HG02759 (cell line): Measurements from ENCODE around the gene KRTAP4-16.
"Not testable (repeated sequence)": the region's sequence is repeated elsewhere in the genome, so short reads cannot be mapped to it uniquely, and the experiment has no call there.

Experiments used
- ATAC-seq: cut with Tn5 transposase; IDR thresholded peaks from one replicate; pipeline ENCODE4 v1.9.1; 2021; ENCODE audit warnings: mild to moderate bottlenecking, moderate library complexity; ENCODE audit not compliant: unreplicated experiment

KRTAP4-16 gene

DNA sequence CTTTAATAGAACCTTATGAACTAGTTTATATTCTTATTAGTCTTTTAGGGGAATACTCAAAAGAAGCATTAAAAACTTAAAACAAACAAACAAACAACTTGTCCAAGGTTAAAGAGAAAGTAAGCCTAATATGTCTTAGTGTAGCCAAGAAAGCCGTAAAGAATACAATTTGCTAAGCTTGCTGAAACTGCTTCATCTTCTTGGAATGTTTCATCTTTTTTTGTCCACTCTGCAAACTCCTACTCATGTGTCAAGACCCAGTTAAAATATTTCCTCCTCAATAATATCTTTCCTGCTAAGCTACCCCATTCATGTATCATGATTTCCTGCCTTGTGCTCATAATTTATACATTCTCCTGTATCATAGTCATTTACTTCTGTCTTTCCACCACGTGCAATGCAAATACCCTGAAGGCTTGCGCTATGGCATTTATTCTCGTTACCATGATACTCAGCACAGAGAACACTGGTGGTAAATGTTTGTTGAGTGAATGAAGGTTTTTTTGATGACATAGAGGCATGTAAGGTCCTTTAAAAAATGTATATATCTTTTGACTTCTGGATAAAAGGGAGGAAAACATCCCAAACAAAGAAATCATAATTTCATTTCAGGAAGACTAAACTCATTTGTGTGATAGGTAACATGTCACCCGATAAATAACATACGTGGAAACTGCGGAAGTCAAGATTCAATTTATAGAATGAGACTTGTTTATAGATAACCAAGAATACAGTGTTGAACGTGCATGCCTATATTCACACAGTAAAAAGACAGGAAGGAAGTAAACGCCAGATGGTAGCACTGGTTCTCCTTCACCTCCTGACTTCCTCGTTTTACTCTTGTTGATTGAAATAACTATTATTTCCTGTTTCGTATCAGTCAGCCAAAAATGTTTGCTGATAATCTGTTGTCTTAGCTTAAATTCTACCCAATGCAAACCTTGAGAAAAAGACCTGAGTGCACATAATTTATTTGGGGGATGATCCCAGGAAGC, 18.0 kb upstream of the KRTAP4-16 start:
- not testable (repeated sequence) for ATAC-seq

DNA sequence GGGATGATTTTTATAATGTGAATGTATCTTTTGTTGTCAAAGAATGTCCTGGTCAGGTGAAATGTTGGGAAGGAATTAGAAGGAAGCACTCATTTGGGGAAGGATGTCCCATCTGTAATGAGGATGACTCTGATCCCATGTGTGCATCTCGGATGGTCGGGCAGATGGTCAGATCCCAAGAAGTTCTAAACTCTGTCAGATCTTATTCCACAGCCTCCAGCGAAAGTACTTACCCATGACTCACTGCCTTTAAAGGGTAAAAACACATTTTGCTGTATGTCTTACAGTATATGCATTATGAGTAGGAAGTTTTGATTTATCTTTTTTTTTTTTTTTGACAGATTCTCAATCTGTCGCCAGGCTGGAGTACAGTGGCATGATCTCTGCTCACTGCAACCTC, 16.7 kb upstream of the KRTAP4-16 start:
- ATAC-seq = no peak

DNA sequence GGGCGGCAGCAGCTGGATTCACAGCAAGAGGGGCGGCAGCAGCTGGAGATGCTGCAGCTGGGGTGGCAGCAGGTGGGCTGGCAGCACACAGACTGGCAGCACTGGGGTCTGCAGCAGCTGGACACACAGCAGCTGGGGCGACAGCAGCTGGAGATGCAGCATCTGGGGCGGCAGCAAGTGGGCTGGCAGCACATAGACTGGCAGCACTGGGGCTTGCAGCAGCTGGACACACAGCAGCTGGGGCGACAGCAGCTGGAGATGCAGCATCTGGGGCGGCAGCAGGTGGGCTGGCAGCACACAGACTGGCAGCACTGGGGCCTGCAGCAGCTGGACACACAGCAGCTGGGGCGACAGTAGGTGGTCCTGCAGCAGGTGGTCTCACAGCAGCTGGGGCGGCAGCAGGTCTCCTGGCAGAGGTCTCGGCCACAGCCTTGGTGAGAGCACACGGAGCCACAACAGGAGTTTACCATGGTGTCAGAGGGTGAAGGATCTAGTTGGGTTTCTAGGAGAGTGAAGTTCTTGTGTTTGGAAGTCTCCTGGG, 15.9 kb upstream of the KRTAP4-16 start, which contains the start of gene KRTAP4-11:
KRTAP4-11 (minus strand) TSS at position 528 of the 541 bp plus-strand sequence; CDS start at position 470, 58 bp downstream.
- not testable (repeated sequence) for ATAC-seq

DNA sequence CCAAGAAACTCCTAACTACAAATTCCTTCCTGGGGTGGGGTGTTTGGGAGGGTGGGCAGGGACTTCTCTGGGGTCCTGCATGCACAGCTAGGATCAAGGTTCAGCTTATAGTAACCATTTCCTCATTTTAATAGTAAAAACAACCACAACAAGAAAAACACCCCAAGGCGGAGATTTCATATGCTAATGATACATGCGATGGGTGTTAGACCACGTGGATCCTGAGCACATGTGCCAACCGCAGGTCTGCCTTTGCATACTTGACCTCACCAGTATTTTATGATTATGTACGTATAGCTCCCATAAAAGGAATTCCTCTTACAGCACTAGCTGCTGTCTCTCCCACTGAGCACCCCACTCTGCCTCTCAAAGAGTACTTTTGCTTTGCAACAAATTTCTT, 14.3 kb upstream of the KRTAP4-16 start:
- ATAC-seq = no peak

DNA sequence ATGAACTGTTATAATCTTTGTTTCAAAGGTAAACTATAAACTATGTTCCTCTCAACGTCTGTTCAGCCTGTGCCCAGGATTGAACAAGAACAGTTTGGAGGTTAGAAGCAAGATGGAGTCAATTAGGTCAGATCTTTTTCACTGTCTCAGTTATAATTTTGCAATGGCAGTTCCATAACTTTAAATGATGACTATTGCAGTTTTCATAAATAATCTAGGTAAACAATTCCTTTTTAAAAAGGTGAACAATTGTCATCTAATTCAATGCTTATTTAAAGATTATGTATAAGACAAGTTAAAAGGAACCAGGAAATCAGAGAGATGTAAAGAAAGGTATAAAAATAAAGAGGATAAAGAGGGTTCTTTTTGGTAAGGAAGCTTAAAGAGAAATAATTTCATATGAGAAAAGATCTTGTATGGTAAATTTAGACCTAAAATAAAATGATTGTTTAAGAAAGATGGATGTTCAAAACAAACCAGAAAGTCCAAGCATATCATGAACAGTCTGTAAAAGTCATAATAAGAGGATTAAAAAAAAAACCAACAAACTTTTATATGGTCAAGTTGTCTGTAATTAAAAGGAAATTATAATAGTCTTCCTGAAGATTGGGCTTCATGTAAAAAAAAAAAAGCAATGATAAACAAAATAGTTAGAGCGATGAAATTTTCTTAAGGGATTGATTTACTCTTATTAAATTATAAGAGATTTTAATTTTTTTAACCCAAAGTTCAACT, 9.3 kb upstream of the KRTAP4-16 start:
- ATAC-seq = no peak

DNA sequence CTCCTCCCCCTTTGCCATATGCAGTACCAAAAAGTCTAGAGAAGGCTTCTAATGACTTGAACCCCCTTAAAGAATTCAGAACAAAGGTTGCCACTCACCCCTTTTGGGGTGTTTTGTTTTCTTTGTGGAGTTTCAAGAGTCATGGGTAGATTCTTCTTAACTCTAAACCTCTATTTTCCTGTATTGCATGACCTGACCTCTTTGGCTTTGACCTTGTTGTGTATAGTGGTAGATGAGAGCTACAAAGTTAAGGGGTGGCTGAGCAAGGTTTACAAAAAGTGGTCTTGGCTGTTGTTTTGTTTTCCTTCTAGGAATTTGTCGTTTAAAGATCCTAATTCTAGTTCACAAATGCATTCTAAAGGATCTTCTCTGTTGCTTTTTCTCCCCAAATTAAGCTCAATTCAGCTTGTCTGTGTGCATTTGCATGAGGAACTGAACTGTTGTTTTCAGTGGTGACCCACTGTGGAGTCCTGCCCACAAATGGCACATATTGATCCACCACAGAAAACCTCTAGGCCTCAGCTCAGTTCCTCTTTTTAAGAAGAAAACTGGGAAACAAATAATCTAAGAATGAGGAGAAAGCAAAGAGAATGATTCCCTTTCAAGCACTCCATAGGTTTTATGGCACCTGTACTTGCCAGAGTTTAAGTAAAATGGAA, 6.8 kb upstream of the KRTAP4-16 start:
- ATAC-seq = not testable (repeated sequence)

DNA sequence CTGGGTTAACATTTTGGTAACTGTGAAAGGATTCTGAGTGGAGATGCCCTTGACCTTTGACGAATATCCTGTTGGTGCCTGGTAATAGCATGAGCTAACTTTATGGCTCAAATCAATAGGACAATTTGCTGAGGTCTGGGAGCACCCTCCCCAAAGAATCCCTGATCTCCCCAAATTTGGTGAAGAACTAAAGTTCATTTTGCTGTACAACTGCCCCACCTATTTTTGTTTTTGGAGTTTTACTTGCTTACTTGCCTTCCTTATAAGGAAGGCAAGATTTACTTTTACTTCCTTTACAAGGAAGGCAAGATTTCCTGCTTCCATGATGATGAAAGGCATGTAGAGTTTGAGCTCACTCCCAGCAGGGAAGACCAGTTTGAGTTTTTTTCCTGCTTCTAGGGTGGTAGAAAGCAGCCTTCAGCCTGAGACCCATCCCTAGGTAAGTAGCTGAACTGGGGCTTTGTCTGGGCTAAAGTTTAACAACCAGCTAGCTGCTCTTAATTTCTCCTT, 6.0 kb upstream of the KRTAP4-16 start:
- no peak for ATAC-seq

DNA sequence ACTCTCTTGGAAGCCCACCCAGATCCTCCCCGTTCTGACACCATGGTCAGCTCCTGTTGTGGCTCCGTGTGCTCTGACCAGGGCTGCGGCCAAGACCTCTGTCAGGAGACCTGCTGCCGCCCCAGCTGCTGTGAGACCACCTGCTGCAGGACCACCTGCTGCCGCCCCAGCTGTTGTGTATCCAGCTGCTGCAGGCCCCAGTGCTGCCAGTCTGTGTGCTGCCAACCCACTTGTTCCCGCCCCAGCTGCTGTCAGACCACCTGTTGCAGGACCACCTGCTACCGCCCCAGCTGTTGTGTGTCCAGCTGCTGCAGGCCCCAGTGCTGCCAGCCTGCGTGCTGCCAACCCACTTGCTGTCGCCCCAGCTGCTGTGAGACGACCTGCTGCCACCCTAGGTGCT, 3.3 kb upstream of the KRTAP4-16 start, which contains the start of gene KRTAP4-9:
KRTAP4-9 (plus strand) TSS at position 43 of the 400 bp plus-strand sequence; CDS start at position 43, 0 bp downstream.
- ATAC-seq = not testable (repeated sequence)

DNA sequence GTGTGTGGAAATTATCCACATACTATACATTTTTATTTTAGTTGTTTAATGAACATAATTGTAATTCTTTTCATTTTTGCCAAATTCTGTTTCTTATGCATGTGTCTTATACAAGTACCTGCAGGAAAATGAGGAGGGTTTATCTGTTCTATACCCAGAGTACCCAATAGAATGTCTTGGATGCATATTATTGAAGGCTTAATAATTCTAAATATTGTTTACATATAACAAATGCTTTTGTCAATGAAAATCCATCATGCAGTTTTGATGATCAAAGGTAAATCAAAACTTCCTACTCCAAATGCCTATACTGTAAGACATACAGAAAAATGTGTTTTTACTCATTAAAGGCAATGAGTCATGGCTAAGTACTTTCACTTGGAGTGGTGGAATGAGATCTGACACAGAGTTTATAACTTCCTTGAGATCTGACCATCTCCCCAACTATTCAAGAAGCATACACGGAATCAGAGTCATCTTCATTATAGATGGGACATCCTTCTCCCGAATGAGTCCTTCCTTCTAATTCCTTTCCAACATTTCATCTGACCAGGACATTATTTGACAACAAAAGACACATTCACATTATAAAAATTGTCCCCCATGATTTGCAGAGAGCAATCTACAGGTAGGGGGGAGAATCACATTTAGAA, 2.5 kb upstream of the KRTAP4-16 start:
- ATAC-seq = not testable (repeated sequence)

DNA sequence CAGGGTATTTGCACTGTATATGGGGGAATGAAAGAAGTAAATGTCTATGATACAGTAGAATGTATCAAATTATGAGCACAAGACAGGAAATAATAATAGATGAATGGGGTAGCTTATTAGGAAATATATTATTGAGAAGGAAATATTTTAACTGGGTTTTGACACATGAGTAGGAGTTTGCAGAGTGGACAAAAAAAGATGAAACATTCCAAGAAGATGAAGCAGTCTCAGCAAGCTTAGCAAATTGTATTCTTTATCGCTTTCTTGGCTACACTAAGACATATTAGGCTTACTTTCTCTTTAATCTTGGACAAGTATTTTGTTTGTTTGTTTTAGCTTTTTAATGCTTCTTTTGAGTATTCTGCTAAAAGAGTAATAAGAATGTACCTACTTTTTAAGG, 1.9 kb upstream of the KRTAP4-16 start:
- ATAC-seq = no peak

DNA sequence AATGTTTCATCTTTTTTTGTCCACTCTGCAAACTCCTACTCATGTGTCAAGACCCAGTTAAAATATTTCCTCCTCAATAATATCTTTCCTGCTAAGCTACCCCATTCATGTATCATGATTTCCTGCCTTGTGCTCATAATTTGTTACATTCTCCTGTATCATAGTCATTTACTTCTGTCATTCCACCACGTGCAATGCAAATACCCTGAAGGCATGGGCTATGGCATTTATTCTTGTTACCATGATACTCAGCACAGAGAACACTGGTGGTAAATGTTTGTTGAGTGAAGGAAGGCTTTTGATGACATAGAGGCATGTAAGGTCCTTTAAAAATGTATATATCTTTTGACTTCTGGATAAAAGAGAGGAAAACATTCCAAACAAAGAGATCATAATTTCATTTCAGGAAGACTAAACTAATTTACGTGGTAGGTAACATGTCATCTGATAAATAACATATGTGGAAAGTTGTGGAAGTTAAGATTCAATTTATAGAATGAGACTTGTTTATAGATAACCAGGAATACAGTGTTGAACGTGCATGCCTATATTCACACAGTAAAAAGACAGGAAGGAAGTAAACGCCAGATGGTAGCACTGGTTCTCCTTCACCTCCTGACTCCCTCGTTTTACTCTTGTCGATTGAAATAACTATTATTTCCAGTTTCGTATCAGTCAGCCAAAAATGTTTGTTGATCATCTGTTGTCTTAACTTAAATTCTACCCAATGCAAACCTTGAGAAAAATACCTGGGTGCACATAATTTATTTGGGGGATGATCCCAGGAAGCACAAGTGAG, 2.1 kb downstream of the KRTAP4-16 start:
- not testable (repeated sequence) for ATAC-seq

DNA sequence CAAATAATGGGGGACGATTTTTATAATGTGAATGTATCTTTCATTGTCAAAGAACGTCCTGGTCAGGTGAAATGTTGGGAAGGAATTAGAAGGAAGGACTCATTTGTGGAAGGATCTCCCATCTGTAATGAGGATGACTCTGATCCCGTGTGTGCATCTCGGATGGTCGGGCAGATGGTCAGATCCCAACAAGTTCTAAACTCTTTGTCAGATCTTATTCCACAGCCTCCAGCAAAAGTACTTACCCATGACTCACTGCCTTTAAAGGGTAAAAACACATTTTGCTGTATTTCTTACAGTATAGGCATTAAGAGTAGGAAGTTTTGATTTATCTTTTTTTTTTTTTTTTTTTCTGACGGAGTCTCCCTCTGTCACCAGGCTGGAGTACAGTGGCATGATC, 3.5 kb downstream of the KRTAP4-16 start:
- ATAC-seq = no peak

DNA sequence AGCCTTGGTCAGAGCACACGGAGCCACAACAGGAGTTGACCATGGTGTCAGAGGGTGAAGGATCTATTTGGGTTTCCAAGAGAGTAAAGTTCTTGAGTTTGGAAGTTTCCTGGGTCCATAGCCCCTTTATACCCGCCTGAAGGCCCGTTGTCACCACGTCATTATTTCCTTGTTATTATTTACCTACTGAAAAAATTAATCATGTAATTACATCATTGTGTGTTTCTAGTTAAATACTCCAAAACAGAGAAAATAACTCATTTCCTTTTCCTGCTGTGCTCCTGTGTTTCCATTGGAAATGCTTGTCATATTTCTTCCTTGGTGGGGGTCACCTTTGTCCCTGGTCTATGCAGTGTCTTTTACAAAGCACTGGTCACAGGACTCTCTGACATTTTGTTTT, 4.0 kb downstream of the KRTAP4-16 start, which contains the start of gene KRTAP4-8:
KRTAP4-8 (minus strand) TSS at position 101 of the 400 bp plus-strand sequence; CDS start at position 43, 58 bp downstream.
- no peak for ATAC-seq

DNA sequence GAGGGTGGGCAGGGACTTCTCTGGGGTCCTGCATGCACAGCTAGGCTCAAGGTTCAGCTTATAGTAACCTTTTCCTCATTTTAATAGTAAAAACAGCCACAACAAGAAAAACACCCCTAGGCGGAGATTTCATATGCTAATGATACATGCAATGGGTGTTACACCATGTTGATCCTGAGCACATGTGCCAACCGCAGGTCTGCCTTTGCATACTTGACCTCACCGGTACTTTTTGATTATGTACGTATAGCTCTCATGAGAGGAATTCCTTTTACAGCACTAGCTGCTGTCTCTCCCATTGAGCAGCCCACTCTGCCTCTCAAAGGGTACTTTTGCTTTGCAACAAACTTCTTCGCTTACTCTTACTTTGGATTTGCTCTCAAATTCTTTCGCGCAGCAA, 6.0 kb downstream of the KRTAP4-16 start:
- ATAC-seq = no peak

DNA sequence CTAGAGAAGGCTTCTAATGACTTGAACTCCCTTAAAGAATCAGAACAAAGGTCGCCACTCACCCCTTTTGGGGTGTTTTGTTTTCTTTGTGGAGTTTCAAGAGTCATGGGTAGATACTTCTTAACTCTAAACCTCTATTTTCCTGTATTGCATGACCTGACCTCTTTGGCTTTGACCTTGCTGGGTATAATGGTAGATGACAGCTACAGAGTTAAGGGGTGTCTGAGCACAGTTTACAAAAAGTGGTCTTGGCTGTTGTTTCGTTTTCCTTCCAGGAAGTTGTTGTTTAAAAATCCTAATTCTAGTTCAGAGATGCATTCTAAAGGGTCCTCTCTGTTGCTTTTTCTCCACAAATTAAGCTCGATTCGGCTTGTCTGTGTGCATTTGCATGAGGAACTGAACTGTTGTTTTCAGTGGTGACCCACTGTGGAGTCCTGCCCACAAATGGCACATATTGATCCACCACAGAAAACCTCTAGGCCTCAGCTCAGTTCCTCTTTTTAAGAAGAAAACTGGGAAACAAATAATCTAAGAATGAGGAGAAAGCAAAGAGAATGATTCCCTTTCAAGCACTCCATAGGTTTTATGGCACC, 13.2 kb downstream of the KRTAP4-16 start:
- ATAC-seq = not testable (repeated sequence)

DNA sequence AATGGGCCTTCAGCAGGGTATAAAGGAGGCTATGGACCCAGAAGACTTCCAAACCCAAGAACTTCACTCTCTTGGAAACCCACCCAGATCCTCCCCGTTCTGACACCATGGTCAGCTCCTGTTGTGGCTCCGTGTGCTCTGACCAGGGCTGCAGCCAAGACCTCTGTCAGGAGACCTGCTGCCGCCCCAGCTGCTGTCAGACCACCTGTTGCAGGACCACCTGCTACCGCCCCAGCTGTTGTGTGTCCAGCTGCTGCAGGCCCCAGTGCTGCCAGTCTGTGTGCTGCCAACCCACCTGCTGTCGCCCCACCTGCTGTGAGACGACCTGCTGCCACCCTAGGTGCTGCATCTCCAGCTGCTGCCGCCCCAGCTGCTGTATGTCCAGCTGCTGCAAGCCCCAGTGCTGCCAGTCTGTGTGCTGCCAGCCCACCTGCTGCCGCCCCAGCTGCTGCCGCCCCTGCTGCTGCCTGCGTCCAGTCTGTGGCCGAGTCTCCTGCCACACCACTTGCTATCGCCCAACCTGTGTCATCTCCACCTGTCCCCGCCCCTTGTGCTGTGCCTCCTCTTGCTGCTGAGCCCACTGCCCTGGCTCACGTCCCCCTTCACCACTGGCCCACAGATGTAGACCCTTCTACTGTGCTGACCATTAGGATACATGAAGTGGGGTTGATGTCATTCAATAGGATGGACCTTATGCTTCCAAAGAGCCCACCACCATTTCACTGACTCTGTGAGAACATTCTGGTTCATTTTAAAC, 17.7 kb downstream of the KRTAP4-16 start, which contains the start of gene KRTAP4-7:
KRTAP4-7 (plus strand) TSS at position 51 of the 757 bp plus-strand sequence; CDS start at position 108, 57 bp downstream.
- not testable (repeated sequence) for ATAC-seq

DNA sequence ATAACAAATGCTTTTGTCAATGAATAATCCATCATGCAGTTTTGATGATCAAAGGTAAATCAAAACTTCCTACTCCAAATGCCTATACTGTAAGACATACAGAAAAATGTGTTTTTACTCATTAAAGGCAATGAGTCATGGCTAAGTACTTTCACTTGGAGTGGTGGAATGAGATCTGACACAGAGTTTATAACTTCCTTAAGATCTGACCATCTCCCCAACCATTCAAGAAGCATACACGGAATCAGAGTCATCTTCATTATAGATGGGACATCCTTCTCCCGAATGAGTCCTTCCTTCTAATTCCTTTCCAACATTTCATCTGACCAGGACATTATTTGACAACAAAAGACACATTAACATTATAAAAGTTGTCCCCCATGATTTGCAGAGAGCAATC, 18.6 kb downstream of the KRTAP4-16 start:
- not testable (repeated sequence) for ATAC-seq

DNA sequence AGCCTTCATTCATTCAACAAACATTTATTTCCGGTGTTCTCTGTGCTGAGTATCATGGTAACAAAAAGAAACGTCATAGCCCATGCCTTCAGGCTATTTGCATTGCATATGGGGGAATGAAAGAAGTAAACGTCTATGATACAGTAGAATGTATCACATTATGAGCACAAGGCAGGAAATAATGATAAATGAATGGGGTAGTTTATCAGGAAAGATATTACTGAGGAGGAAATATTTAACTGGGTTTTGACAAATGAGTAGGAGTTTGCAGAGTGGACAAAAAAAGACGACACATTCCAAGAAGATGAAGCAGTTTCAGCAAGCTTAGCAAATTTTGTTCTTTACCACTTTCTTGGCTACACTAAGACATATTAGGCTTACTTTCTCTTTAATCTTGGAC, 19.4 kb downstream of the KRTAP4-16 start:
- ATAC-seq = no peak
